ENCODE data around the gene CYTH3.

GRCh38 chr7:6142871-6143380 lies 129.5 kb downstream of the CYTH3 start:
- no peak for TF ChIP-seq CTCF (IDR thresholded peaks at IDR 0.05)
- TF ChIP-seq POLR2A (IDR thresholded peaks at IDR 0.05) = no peak
- TF ChIP-seq POLR2AphosphoS5 (IDR thresholded peaks at IDR 0.05; ENCODE audit: insufficient read depth in 1 of 2, low read depth in 1 of 2) = no peak

All from vagina (tissue), 2 donors.